Measurements from ENCODE around the gene PTPN22.

The PTPN22 gene

DNA sequence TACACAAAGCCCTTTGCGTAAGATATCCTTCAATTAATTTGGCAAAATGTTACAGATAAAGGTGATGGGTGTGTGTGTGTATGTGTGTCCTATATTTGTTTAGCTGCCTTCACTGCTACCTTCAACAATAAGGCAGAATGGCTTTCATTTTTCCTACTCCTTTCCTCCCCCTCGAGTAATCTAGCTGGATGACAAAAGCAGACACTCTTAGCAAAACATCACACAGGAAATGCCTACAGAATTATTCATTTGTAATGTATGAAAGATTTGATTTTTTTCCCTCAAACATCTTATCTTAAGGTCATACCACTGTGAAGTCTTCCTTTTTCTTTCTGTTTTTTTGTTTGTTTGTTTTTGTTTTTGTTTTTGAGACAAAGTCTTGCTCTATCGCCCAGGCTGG lies 10.6 kb downstream of the PTPN22 start:
- Histone ChIP-seq H3K4me3 (ENCODE audit: low read depth, low read length) (no peak overlapping the region), H3K36me3 (no peaks in the 10 kb centered on the region), H3K27me3 (ENCODE audit: insufficient read depth, low read depth, severe bottlenecking) (no peaks in the 10 kb centered on the region), H3K27ac (no peak overlapping the region), H3K9me3 (ENCODE audit: severe bottlenecking) (no peaks in the 10 kb centered on the region)
- TF ChIP-seq, protein P1, sequence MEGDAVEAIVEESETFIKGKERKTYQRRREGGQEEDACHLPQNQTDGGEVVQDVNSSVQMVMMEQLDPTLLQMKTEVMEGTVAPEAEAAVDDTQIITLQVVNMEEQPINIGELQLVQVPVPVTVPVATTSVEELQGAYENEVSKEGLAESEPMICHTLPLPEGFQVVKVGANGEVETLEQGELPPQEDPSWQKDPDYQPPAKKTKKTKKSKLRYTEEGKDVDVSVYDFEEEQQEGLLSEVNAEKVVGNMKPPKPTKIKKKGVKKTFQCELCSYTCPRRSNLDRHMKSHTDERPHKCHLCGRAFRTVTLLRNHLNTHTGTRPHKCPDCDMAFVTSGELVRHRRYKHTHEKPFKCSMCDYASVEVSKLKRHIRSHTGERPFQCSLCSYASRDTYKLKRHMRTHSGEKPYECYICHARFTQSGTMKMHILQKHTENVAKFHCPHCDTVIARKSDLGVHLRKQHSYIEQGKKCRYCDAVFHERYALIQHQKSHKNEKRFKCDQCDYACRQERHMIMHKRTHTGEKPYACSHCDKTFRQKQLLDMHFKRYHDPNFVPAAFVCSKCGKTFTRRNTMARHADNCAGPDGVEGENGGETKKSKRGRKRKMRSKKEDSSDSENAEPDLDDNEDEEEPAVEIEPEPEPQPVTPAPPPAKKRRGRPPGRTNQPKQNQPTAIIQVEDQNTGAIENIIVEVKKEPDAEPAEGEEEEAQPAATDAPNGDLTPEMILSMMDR (IDR thresholded peaks at IDR 0.05; ENCODE audit: low read depth, low read length), result no peak
- DNase-seq, result no peak

DNA sequence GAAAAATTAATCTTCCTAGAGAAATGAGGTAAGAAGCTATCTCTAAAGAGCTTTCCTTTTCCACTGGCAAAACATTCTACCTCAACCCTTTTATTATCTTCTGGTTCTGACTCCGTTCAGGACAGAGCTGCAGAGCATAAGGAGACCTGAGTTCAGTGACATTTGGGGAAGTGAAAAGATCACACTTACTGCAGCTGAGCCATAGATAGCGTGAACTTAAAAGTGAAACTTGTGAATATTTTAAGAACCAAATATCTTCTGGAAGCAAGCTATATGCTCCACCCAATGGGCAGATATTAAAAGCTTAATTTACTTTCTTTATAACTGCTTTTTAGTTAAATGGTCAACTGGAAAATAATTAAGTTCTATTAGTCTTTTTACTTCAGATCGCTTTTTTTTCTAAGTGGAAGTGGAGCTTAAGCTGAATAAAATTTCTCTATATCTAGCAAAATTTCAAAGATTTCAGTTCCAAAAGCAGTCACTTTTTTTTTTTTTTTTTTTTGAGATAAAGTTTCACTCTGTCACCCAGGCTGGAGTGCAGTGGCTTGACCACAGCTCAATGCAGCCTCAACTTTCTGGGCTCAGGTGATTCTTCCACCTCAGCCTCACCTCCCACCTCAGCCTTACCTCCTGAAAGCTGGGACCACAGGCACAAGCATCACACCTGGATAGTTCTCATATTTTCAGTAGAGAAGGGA lies 11.9 kb downstream of the PTPN22 start:
- Histone ChIP-seq H3K9me3 (ENCODE audit: severe bottlenecking) (no peaks in the 10 kb centered on the region), H3K4me3 (ENCODE audit: low read depth, low read length) (no peak overlapping the region), H3K27me3 (ENCODE audit: insufficient read depth, low read depth, severe bottlenecking) (no peaks in the 10 kb centered on the region), H3K27ac (no peak overlapping the region), H3K36me3 (no peaks in the 10 kb centered on the region)
- DNase-seq, result no peak
- TF ChIP-seq, protein P1 (IDR thresholded peaks at IDR 0.05; ENCODE audit: low read depth, low read length), result no peak

DNA sequence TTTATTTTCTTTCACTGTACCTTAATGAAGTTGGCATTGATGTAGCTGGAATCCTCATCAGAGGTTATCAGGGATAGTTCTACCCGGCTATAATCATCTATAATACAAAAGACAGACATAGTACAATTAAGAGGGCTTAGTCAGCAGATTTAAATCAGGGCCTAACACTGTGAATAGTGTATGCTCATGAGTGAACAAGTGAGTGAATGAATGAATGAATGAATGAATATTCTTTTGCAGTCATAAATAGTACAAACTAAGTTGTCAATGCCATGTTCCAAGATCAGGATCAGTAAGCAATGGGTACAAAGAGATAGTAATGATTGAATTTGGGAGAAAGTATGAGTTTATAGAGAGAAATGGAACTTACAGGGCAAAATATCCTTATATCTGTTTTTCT lies 12.5 kb downstream of the PTPN22 start:
- Histone ChIP-seq H3K36me3 (no peaks in the 10 kb centered on the region), H3K27ac (no peak overlapping the region), H3K4me3 (ENCODE audit: low read depth, low read length) (no peak overlapping the region), H3K9me3 (ENCODE audit: severe bottlenecking) (no peaks in the 10 kb centered on the region), H3K27me3 (ENCODE audit: insufficient read depth, low read depth, severe bottlenecking) (no peaks in the 10 kb centered on the region)
- DNase-seq, result no peak
- TF ChIP-seq, protein P1 (IDR thresholded peaks at IDR 0.05; ENCODE audit: low read depth, low read length), result no peak

DNA sequence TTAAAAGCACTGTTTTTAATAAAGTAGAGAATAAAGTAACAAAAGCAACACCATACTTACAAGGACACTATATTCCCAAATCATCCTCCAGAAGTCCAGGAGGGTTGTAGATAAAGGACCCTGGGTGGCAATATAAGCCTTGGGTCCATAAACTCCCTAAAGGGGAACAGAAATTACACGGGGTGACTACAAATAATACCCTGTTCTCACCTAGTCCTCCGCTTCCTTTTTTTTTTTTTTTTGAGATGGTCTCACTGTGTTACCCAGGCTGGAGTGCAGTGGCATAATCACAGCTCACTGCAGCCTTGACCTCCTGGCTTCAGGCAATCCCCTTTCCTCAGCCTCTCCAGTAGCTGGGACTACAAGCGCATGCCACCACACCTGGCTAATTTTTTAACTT lies 13.1 kb downstream of the PTPN22 start:
- DNase-seq, result no peak
- Histone ChIP-seq H3K27ac (no peak overlapping the region), H3K4me3 (ENCODE audit: low read depth, low read length) (no peak overlapping the region), H3K27me3 (ENCODE audit: insufficient read depth, low read depth, severe bottlenecking) (no peaks in the 10 kb centered on the region), H3K36me3 (no peaks in the 10 kb centered on the region), H3K9me3 (ENCODE audit: severe bottlenecking) (no peaks in the 10 kb centered on the region)
- TF ChIP-seq, protein P1 (IDR thresholded peaks at IDR 0.05; ENCODE audit: low read depth, low read length), result no peak

DNA sequence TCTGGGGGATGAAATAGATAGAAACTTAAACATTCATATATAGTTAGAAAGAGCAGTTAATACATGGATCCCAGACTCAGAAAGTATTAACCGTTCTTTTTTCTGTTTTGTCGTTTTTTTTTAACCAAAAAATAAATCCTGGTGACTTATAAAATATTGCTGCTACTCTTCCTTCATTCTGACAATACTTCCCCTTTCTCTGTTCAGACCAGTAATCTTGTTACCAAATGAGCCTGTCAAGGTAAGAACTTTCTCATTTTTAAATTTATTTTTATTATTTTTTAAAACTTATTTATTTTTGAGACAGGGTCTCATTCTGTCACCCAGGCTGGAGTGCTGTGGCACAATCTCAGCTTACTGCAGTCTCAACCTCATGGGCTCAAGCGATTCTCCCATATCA lies 13.7 kb downstream of the PTPN22 start:
- Histone ChIP-seq H3K9me3 (ENCODE audit: severe bottlenecking) (no peaks in the 10 kb centered on the region), H3K4me3 (ENCODE audit: low read depth, low read length) (no peak overlapping the region), H3K36me3 (no peaks in the 10 kb centered on the region), H3K27ac (no peak overlapping the region), H3K27me3 (ENCODE audit: insufficient read depth, low read depth, severe bottlenecking) (no peaks in the 10 kb centered on the region)
- TF ChIP-seq, protein P1 (IDR thresholded peaks at IDR 0.05; ENCODE audit: low read depth, low read length), result no peak
- DNase-seq, result no peak

DNA sequence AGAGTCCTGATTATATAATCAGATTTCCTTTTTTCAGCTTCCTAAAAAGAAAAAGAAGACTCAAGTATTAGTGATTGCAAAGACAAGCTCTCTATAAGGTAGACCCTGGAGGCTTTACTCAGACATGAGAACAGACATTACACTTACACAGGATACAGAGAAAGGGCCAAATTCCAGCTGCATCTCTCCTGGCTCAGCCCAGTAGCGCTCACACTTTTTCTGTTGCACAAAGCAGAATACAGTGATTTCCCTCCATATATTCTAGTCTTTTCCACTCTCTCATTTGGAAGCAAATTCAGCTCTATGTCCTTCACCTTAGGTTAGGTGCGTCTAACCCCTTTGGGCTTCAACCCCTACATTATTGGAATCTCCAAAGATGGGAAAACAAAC lies 15.1 kb downstream of the PTPN22 start:
- TF ChIP-seq, protein P1 (IDR thresholded peaks at IDR 0.05; ENCODE audit: low read depth, low read length), result no peak
- Histone ChIP-seq H3K27ac (no peak overlapping the region), H3K36me3 (no peaks in the 10 kb centered on the region), H3K4me3 (ENCODE audit: low read depth, low read length) (no peak overlapping the region), H3K27me3 (ENCODE audit: insufficient read depth, low read depth, severe bottlenecking) (no peaks in the 10 kb centered on the region), H3K9me3 (ENCODE audit: severe bottlenecking) (no peaks in the 10 kb centered on the region)
- DNase-seq, result no peak

Data from WERI-Rb-1 (cell line).